OCI-LY1 (cell line): ENCODE results near the gene CLN3.
"Not testable (repeated sequence)": the region's sequence is repeated elsewhere in the genome, so short reads cannot be mapped to it uniquely, and the experiment has no call there.

Source experiments
- H2AFZ ChIP-seq: fragments of 200-600 bp; sonication (generic), shearing (Covaris generic); 2 replicates; pipeline ENCODE4 v1.6.0; 2014; ENCODE audit warnings: antibody characterized with exemption, mild to moderate bottlenecking, low read length
- H3F3A ChIP-seq: fragments of 200-600 bp; sonication (generic), shearing (Covaris generic); 2 replicates; pipeline ENCODE4 v1.6.0; 2014; ENCODE audit warnings: mild to moderate bottlenecking, antibody characterized with exemption, low read length, moderate library complexity; ENCODE audit not compliant: insufficient read depth
- H3K27ac ChIP-seq: fragments of 200-600 bp; sonication (generic); 2 replicates; pipeline ENCODE4 v1.5.1; 2014; ENCODE audit warnings: low read length, mixed run types, mild to moderate bottlenecking, low read depth; ENCODE audit not compliant: poor library complexity, severe bottlenecking
- H3K27me3 ChIP-seq: fragments of 200-600 bp; sonication (generic); 2 replicates; pipeline ENCODE4 v1.6.0; 2014; ENCODE audit warnings: antibody characterized with exemption, mild to moderate bottlenecking, low read length, moderate library complexity; ENCODE audit not compliant: insufficient read depth
- H3K36me3 ChIP-seq: fragments of 200-600 bp; sonication (generic); 2 replicates; pipeline ENCODE4 v1.6.1; 2014; ENCODE audit warnings: mild to moderate bottlenecking, antibody characterized with exemption, low read length, moderate library complexity, mixed read lengths; ENCODE audit not compliant: insufficient read depth
- H3K4me1 ChIP-seq: fragments of 200-600 bp; sonication (generic); 2 replicates; pipeline ENCODE4 v1.5.1; 2014; ENCODE audit warnings: mild to moderate bottlenecking, low read length, moderate library complexity; ENCODE audit not compliant: insufficient read depth, severe bottlenecking
- H3K4me2 ChIP-seq: fragments of 200-600 bp; sonication (generic), shearing (Covaris generic); 2 replicates; pipeline ENCODE4 v1.6.1; 2014; ENCODE audit warnings: low read length
- H3K4me3 ChIP-seq: fragments of 200-600 bp; sonication (generic); 2 replicates; pipeline ENCODE4 v1.5.1; 2014; ENCODE audit warnings: low read length, low read depth, mild to moderate bottlenecking, mixed read lengths; ENCODE audit not compliant: poor library complexity, severe bottlenecking
- H3K79me2 ChIP-seq: fragments of 200-600 bp; shearing (Covaris generic); 2 replicates; pipeline ENCODE4 v1.6.1; 2016; ENCODE audit warnings: mixed run types, low read length, mixed read lengths; ENCODE audit not compliant: insufficient read depth
- H3K9ac ChIP-seq: fragments of 200-600 bp; sonication (generic), shearing (Covaris generic); 2 replicates; pipeline ENCODE4 v1.6.1; 2014; ENCODE audit warnings: mild to moderate bottlenecking, low read length, mixed read lengths
- H3K9me2 ChIP-seq: fragments of 200-600 bp; sonication (generic), shearing (Covaris generic); 2 replicates; pipeline ENCODE4 v1.6.1; 2014; ENCODE audit warnings: low read depth, mild to moderate bottlenecking, low read length, mixed read lengths
- H3K9me3 ChIP-seq: fragments of 200-600 bp; shearing (Covaris generic); 2 replicates; pipeline ENCODE4 v1.6.1; 2014; ENCODE audit warnings: low read length, mixed read lengths
- H4K20me1 ChIP-seq: fragments of 200-600 bp; sonication (generic), shearing (Covaris generic); 2 replicates; pipeline ENCODE4 v1.6.0; 2016; ENCODE audit warnings: mild to moderate bottlenecking, low read length; ENCODE audit not compliant: insufficient read depth
- EZH2 ChIP-seq: fragments of 200-600 bp; sonication (generic), shearing (Covaris generic); IDR thresholded peaks from 2 replicates; pipeline ENCODE4 v1.8.0; 2017; ENCODE audit warnings: borderline replicate concordance, mixed run types, mild to moderate bottlenecking, antibody characterized with exemption, low read length, moderate library complexity, mixed read lengths
- TF ChIP-seq, protein P1 (sequence below): fragments of 200-600 bp; sonication (generic), shearing (Covaris generic); IDR thresholded peaks from 2 replicates; pipeline ENCODE4 v1.5.1; 2017; ENCODE audit warnings: mild to moderate bottlenecking, antibody characterized with exemption, low read length, moderate library complexity, mixed read lengths

Gene CLN3

GRCh38 chr16:28473714-28474265 is 18.1 kb downstream of the CLN3 start:
- TF ChIP-seq, protein P1, sequence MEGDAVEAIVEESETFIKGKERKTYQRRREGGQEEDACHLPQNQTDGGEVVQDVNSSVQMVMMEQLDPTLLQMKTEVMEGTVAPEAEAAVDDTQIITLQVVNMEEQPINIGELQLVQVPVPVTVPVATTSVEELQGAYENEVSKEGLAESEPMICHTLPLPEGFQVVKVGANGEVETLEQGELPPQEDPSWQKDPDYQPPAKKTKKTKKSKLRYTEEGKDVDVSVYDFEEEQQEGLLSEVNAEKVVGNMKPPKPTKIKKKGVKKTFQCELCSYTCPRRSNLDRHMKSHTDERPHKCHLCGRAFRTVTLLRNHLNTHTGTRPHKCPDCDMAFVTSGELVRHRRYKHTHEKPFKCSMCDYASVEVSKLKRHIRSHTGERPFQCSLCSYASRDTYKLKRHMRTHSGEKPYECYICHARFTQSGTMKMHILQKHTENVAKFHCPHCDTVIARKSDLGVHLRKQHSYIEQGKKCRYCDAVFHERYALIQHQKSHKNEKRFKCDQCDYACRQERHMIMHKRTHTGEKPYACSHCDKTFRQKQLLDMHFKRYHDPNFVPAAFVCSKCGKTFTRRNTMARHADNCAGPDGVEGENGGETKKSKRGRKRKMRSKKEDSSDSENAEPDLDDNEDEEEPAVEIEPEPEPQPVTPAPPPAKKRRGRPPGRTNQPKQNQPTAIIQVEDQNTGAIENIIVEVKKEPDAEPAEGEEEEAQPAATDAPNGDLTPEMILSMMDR: no peak
- TF ChIP-seq EZH2: no peak
- Histone ChIP-seq H3K27ac (no peak overlapping the region), H3K9me2 (no peaks in the 10 kb centered on the region), H3K4me1 (peaks cover 5% of the 10 kb centered on the region), H4K20me1 (no peaks in the 10 kb centered on the region), H3K9me3 (no peaks in the 10 kb centered on the region), H3K4me2 (no peak overlapping the region), H3K36me3 (peaks cover 20% of the 10 kb centered on the region; the same call in 1 of the 2 replicates), H3K79me2 (no peaks in the 10 kb centered on the region), H3K4me3 (no peak overlapping the region), H3K27me3 (no peaks in the 10 kb centered on the region), H2AFZ (no peak overlapping the region), H3K9ac (no peak overlapping the region), H3F3A (no peaks in the 10 kb centered on the region)

- H3F3A ChIP-seq, H3K36me3 ChIP-seq, H3K9ac ChIP-seq, H3K27ac ChIP-seq, H3K4me3 ChIP-seq, H2AFZ ChIP-seq, H3K27me3 ChIP-seq, H3K4me2 ChIP-seq, H3K79me2 ChIP-seq, H4K20me1 ChIP-seq, H3K4me1 ChIP-seq, H3K9me2 ChIP-seq, H3K9me3 ChIP-seq: not testable (repeated sequence)
Measured at GRCh38 chr16:28447081-28447480, 44.8 kb downstream of the CLN3 start.

DNA sequence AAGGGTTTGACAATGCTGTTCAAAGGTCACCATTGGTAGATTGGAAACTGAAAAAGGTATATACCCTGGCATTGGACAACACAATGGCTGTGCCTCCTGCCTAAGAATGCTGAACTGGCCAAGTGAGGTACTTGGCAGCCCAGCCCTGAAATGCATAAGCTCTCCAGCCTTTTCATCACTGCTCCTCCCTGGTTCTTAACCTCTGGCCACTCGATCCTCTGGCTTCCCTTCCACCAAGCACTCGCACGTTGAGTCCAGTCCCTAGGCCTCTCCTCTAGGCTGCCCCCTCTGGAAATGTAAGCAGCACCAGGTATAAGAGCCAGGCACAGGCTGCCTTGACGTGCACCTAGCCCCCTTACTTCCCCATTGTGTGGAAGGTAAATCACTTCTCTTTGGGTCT is 45.5 kb downstream of the CLN3 start:
- H3F3A ChIP-seq, H3K36me3 ChIP-seq, H2AFZ ChIP-seq, H3K27ac ChIP-seq, H3K9me2 ChIP-seq, H4K20me1 ChIP-seq, H3K9ac ChIP-seq, H3K4me2 ChIP-seq, H3K79me2 ChIP-seq, H3K4me1 ChIP-seq, H3K27me3 ChIP-seq, H3K9me3 ChIP-seq, H3K4me3 ChIP-seq: not testable (repeated sequence)

DNA sequence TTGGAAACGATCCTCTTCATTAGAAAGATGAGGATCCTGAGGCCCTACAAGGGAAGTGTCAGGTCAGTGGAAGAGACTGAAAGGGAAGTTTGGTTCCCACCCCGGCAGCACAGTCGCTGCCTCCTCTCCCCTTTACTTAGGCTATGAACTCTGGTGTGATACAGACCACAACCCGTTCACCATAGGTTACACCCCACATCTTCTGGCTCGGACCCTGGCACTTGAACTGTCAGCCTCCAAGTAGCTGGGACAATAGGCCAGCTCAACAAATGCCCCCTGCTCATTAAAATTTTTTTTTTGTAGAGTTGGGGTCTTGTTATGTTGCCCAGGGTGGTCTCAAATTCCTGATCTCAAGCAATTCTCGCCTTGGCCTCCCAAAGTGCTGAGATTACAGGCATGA is 47.9 kb downstream of the CLN3 start:
- H3K4me1 ChIP-seq, H3K79me2 ChIP-seq, H3K4me3 ChIP-seq, H3K9me2 ChIP-seq, H3K36me3 ChIP-seq, H3K27ac ChIP-seq, H3K9me3 ChIP-seq, H3F3A ChIP-seq, H2AFZ ChIP-seq, H3K9ac ChIP-seq, H3K27me3 ChIP-seq, H4K20me1 ChIP-seq, H3K4me2 ChIP-seq: not testable (repeated sequence)

DNA sequence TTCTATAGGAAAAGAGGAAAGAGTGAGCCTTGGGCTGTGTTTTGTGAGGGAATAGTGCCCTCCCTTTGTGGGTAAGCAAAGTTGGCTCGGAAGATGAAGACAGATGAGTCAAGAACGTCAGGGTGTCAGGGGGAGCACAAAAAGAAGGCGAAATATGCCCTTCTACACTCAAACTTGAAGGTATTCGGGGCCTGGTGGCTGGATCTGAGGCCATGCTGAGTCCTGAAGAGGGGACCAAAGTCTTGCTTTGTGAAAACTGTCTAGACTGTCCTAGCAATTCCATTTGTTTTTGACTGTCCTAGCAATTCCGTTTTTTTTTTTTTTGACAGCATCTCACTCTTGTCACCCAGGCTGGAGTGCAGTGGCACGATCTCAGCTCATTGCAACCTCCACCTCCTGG is 53.0 kb downstream of the CLN3 start:
- not testable (repeated sequence) for H3K27me3 ChIP-seq, H3K4me1 ChIP-seq, H3F3A ChIP-seq, H2AFZ ChIP-seq, H3K9me2 ChIP-seq, H3K27ac ChIP-seq, H3K36me3 ChIP-seq, H4K20me1 ChIP-seq, H3K9me3 ChIP-seq, H3K4me3 ChIP-seq, H3K79me2 ChIP-seq, H3K4me2 ChIP-seq, H3K9ac ChIP-seq

DNA sequence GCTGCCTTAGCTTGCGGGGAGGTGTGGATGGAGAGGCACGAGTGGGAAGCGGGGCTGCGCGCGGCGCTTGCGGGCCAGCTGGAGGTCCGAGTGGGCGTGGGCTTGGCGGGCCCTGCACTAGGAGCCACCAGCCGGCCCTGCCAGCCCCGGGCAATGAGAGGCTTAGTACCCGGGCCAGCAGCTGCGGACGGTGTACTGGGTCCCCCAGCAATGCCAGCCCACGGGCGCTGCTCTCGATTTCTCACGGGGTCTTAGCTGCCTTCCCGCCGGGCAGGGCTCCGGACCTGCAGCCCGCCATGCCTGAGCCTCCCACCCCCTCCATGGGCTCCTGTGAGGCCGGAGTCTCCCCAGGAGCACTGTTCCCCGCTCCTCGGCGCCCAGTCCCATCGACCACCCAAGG is 56.5 kb downstream of the CLN3 start:
- not testable (repeated sequence) for H3K27ac ChIP-seq, H3K4me3 ChIP-seq, H2AFZ ChIP-seq, H3K4me2 ChIP-seq, H3K9ac ChIP-seq, H3K4me1 ChIP-seq, H3K9me2 ChIP-seq, H3K9me3 ChIP-seq, H3F3A ChIP-seq, H4K20me1 ChIP-seq, H3K79me2 ChIP-seq, H3K36me3 ChIP-seq, H3K27me3 ChIP-seq
